ENCODE results near the gene ALG5. TPM values are rescaled to one million over a fixed set of nuclear protein-coding genes. Genes with fewer than 3 reads are reported as not detected.
A peak's percentile ranks its signal among the peaks of the same experiment; 100 is the strongest.

The ALG5 gene
- total and polyA plus RNA-seq, 2 experiments from 2014 or later: 29.6 to 76.2 TPM

DNA sequence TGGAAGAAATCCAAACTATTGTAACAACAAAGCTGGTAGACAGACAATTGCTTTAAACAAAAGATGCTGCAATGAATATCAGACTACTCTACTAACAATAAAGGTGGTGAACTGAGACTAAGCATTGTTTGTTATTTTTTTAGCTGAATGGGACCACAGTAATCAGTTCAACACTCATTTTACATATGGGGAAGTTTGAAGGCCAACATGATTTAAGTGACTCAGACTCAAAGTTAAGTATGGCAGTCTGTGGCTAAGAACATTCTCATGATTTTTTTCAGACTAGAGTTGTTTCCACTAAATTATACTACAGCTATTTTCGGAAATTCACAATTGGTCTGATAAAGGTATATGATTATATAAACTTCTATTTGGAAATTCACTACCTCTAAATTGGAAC, 11.9 kb upstream of the ALG5 start:
- Histone ChIP-seq H3K9ac (no peak overlapping the region), H3K4me2 (ENCODE audit: unreplicated experiment) (no peak overlapping the region), H3K27me3 (replicated peaks; ENCODE audit: insufficient read depth) (no peaks in the 10 kb centered on the region), H3K4me3 (no peak overlapping the region), H3K36me3 (ENCODE audit: low read depth) (peaks cover 93% of the 10 kb centered on the region), H2AFZ (no peak overlapping the region), H3K4me1 (ENCODE audit: insufficient read depth) (peaks cover 7% of the 10 kb centered on the region; the same call in 1 of the 2 replicates), H4K20me1 (ENCODE audit: insufficient read depth) (no peaks in the 10 kb centered on the region), H3K9me3 (ENCODE audit: low read depth) (no peaks in the 10 kb centered on the region), H3F3A (ENCODE audit: insufficient read depth) (peaks cover 54% of the 10 kb centered on the region), H3K27ac (no peak overlapping the region), H3K79me2 (ENCODE audit: insufficient read depth) (peaks cover 41% of the 10 kb centered on the region), H3K9me2 (ENCODE audit: insufficient read depth) (no peaks in the 10 kb centered on the region)
- WGBS, 2 experiments (ENCODE audit: low coverage in 1 of 2, low lambda C conversion rate in 2 of 2, missing lambda C conversion rate in 2 of 2): 98 to 100% methylated on average over 1 of the region's 1 CpG
- no peak for DNase-seq
- TF ChIP-seq EZH2 (IDR thresholded peaks at IDR 0.05; ENCODE audit: insufficient read depth, poor library complexity, severe bottlenecking) (no peak), EZH2phosphoT487 (IDR thresholded peaks at IDR 0.05; ENCODE audit: insufficient read depth, low read depth) (no peak)
- in situ Hi-C loops (cut with MboI): no loop called here

- H3K4me2 ChIP-seq (ENCODE audit: unreplicated experiment): no peak overlapping the region
- no peak for DNase-seq
- H4K20me1 ChIP-seq (ENCODE audit: insufficient read depth): no peaks in the 10 kb centered on the region
- no peak overlapping the region for H3K4me3 ChIP-seq
- no peaks in the 10 kb centered on the region for H3K9me2 ChIP-seq (ENCODE audit: insufficient read depth)
- peaks cover 7% of the 10 kb centered on the region; the same call in 1 of the 2 replicates for H3K4me1 ChIP-seq (ENCODE audit: insufficient read depth)
- no peak overlapping the region for H3K9ac ChIP-seq
- no peak for TF ChIP-seq EZH2 (IDR thresholded peaks at IDR 0.05; ENCODE audit: insufficient read depth, poor library complexity, severe bottlenecking)
- TF ChIP-seq EZH2phosphoT487 (IDR thresholded peaks at IDR 0.05; ENCODE audit: insufficient read depth, low read depth): no peak
- H3K27me3 ChIP-seq (replicated peaks; ENCODE audit: insufficient read depth): no peaks in the 10 kb centered on the region
- in situ Hi-C loops (cut with MboI): no loop called here
- H3K79me2 ChIP-seq (ENCODE audit: insufficient read depth): peaks cover 38% of the 10 kb centered on the region
- H3K9me3 ChIP-seq (ENCODE audit: low read depth): no peaks in the 10 kb centered on the region
- H2AFZ ChIP-seq: no peak overlapping the region
- no peak overlapping the region for H3K27ac ChIP-seq
- H3K36me3 ChIP-seq (ENCODE audit: low read depth): peaks cover 90% of the 10 kb centered on the region
- WGBS, 2 experiments (ENCODE audit: low coverage in 1 of 2, low lambda C conversion rate in 2 of 2, missing lambda C conversion rate in 2 of 2): 89 to 100% methylated on average over 1 of the region's 1 CpG
- H3F3A ChIP-seq (ENCODE audit: insufficient read depth): peaks cover 54% of the 10 kb centered on the region
Measured at GRCh38 chr13:37010424-37010823, 11.3 kb upstream of the ALG5 start.

DNA sequence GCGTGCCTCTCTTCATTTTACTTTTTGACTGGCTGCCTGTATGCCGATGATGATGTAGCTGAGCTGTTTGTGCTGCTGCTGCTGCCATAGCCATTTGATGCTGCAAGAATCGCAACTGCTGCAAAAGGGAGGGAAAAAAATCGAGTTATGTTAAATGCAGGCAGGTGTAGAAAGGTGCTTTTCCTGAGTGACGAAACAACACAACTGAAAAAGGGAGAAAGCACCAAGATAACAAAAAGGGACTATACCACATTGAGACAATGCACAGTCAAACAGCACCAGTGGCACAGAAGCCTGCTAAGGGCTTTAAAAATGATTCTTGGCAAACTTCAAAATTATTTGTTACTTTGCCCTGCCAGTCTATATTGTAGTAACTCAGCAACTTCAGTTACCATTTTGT, 10.6 kb upstream of the ALG5 start:
- Histone ChIP-seq H4K20me1 (ENCODE audit: insufficient read depth) (no peaks in the 10 kb centered on the region), H3K27ac (no peak overlapping the region), H3K4me2 (ENCODE audit: unreplicated experiment) (no peak overlapping the region), H3K79me2 (ENCODE audit: insufficient read depth) (peaks cover 33% of the 10 kb centered on the region), H3K4me1 (ENCODE audit: insufficient read depth) (peaks cover 4% of the 10 kb centered on the region; the same call in 1 of the 2 replicates), H3K4me3 (no peak overlapping the region), H3K36me3 (ENCODE audit: low read depth) (peaks cover 90% of the 10 kb centered on the region), H3K9me2 (ENCODE audit: insufficient read depth) (no peaks in the 10 kb centered on the region), H2AFZ (no peak overlapping the region), H3F3A (ENCODE audit: insufficient read depth) (peaks cover 53% of the 10 kb centered on the region), H3K9ac (no peak overlapping the region), H3K9me3 (ENCODE audit: low read depth) (no peaks in the 10 kb centered on the region), H3K27me3 (replicated peaks; ENCODE audit: insufficient read depth) (no peaks in the 10 kb centered on the region)
- WGBS, 2 experiments (ENCODE audit: low coverage in 1 of 2, low lambda C conversion rate in 2 of 2, missing lambda C conversion rate in 2 of 2): 80 to 81% methylated on average over 5 of the region's 5 CpGs
- TF ChIP-seq EZH2phosphoT487 (IDR thresholded peaks at IDR 0.05; ENCODE audit: insufficient read depth, low read depth) (no peak), EZH2 (IDR thresholded peaks at IDR 0.05; ENCODE audit: insufficient read depth, poor library complexity, severe bottlenecking) (no peak)
- in situ Hi-C loops (cut with MboI): no loop called here
- no peak for DNase-seq

DNA sequence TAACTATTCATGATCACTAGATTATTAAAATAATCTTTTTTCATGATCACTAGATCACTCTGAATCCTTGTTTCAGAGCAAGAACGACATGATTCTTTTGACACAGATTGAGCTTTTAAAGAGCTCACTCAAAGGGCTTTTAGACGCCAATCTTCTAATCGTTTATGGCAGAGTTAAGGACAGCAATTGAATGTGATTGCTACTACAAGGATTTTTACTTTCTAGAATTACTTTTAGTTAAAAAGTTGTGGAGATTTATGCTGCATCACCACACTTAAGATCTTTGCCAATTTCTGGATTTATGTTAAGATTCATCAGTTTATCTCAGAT, 2.7 kb upstream of the ALG5 start:
- peak overlapping the region; percentile 97 for H2AFZ ChIP-seq
- peak overlapping the region; percentile 97 for H3K27ac ChIP-seq
- H3K4me1 ChIP-seq (ENCODE audit: insufficient read depth): peaks cover 16% of the 10 kb centered on the region
- H3K9ac ChIP-seq: peak overlapping the region; percentile 95
- no peaks in the 10 kb centered on the region for H3K27me3 ChIP-seq (replicated peaks; ENCODE audit: insufficient read depth)
- H3K36me3 ChIP-seq (ENCODE audit: low read depth): peaks cover 30% of the 10 kb centered on the region
- no peak for DNase-seq
- H3K4me3 ChIP-seq: peak overlapping the region; percentile 95
- TF ChIP-seq EZH2phosphoT487 (IDR thresholded peaks at IDR 0.05; ENCODE audit: insufficient read depth, low read depth) (no peak), EZH2 (IDR thresholded peaks at IDR 0.05; ENCODE audit: insufficient read depth, poor library complexity, severe bottlenecking) (no peak)
- in situ Hi-C loops (cut with MboI): no loop called here
- H3K9me3 ChIP-seq (ENCODE audit: low read depth): no peaks in the 10 kb centered on the region
- H3K4me2 ChIP-seq (ENCODE audit: unreplicated experiment): peak overlapping the region; percentile 96
- peaks cover 19% of the 10 kb centered on the region for H3F3A ChIP-seq (ENCODE audit: insufficient read depth)
- H3K9me2 ChIP-seq (ENCODE audit: insufficient read depth): no peaks in the 10 kb centered on the region
- H4K20me1 ChIP-seq (ENCODE audit: insufficient read depth): no peaks in the 10 kb centered on the region
- H3K79me2 ChIP-seq (ENCODE audit: insufficient read depth): peaks cover 45% of the 10 kb centered on the region
- 38 to 40% methylated on average over 3 of the region's 3 CpGs for WGBS, 2 experiments (ENCODE audit: low coverage in 1 of 2, low lambda C conversion rate in 2 of 2, missing lambda C conversion rate in 2 of 2)

DNA sequence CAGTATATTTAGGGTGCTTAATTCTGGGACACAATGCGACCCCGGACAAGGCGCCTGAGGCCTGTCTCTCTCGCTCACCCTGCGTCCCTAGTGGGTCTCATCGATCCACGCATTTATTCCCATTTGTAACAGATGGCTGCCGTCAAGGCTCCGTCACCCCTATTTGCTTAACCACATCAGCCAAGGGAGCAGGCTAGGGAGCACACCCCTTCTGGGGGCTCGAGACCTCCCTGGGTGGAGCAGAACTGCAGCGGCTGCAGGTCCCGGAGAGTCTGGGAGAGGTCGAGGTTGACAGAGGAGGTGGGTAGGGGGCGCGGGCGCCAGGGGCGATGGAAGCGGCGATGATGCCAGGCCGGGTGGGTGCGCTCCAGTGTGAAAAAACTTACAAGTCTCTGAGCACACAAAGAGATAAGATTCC, 507 bp downstream of the ALG5 start:
- no peak for TF ChIP-seq EZH2phosphoT487 (IDR thresholded peaks at IDR 0.05; ENCODE audit: insufficient read depth, low read depth)
- no peak for TF ChIP-seq EZH2 (IDR thresholded peaks at IDR 0.05; ENCODE audit: insufficient read depth, poor library complexity, severe bottlenecking)
- H3K4me2 ChIP-seq (ENCODE audit: unreplicated experiment): peak overlapping the region; percentile 96
- peaks cover 15% of the 10 kb centered on the region for H3F3A ChIP-seq (ENCODE audit: insufficient read depth)
- no peaks in the 10 kb centered on the region for H3K27me3 ChIP-seq (replicated peaks; ENCODE audit: insufficient read depth)
- H3K9me3 ChIP-seq (ENCODE audit: low read depth): no peaks in the 10 kb centered on the region
- H3K9me2 ChIP-seq (ENCODE audit: insufficient read depth): no peaks in the 10 kb centered on the region
- H3K4me3 ChIP-seq: peak overlapping the region; percentile 95
- H3K79me2 ChIP-seq (ENCODE audit: insufficient read depth): peaks cover 78% of the 10 kb centered on the region
- 0 out of 2 replicates have a peak, but pooled peaks cover 3% of the 10 kb centered on the region for H4K20me1 ChIP-seq (ENCODE audit: insufficient read depth)
- peak; percentile 48 for DNase-seq
- in situ Hi-C loops (cut with MboI): loop anchor here (25.0 kb wide), 1 partner anchor 586 kb away; no protein-coding TSS in a partner anchor
- peak overlapping the region; percentile 95 for H3K9ac ChIP-seq
- H3K36me3 ChIP-seq (ENCODE audit: low read depth): peaks cover 17% of the 10 kb centered on the region
- H2AFZ ChIP-seq: peak overlapping the region; percentile 97
- peak overlapping the region; percentile 55 for H3K27ac ChIP-seq
- WGBS, 2 experiments (ENCODE audit: low coverage in 1 of 2, low lambda C conversion rate in 2 of 2, missing lambda C conversion rate in 2 of 2): 1% methylated on average over 21 of the region's 21 CpGs
- H3K4me1 ChIP-seq (ENCODE audit: insufficient read depth): peaks cover 16% of the 10 kb centered on the region
